GM19455 (cell line): ENCODE results near the gene KRTAP10-4.
"Not testable (repeated sequence)": the region's sequence is repeated elsewhere in the genome, so short reads cannot be mapped to it uniquely, and the experiment has no call there.

Source experiments
- ATAC-seq: cut with Tn5 transposase; IDR thresholded peaks from one replicate; pipeline ENCODE4 v1.9.1; 2021; ENCODE audit not compliant: unreplicated experiment

KRTAP10-4 gene

GRCh38 chr21:44573630-44574456 lies at the start of gene KRTAP10-4:
KRTAP10-4 (plus strand) TSS chr21:44573729; CDS start chr21:44573759, 30 bp downstream.
- ATAC-seq = not testable (repeated sequence)

GRCh38 chr21:44524414-44525371 lies 48.8 kb upstream of the KRTAP10-4 start:
- no peak for ATAC-seq

- no peak for ATAC-seq
These were observed 48.0 kb upstream of the KRTAP10-4 start for GRCh38 chr21:44525391-44526095.

GRCh38 chr21:44526096-44526997 lies 47.2 kb upstream of the KRTAP10-4 start:
- ATAC-seq = no peak

- no peak for ATAC-seq
These were observed 46.2 kb upstream of the KRTAP10-4 start for GRCh38 chr21:44527156-44527982.

GRCh38 chr21:44527983-44528633 lies 45.4 kb upstream of the KRTAP10-4 start:
- no peak for ATAC-seq

GRCh38 chr21:44528634-44528995 lies 44.9 kb upstream of the KRTAP10-4 start:
- no peak for ATAC-seq

GRCh38 chr21:44529011-44529421 lies 44.5 kb upstream of the KRTAP10-4 start:
- no peak for ATAC-seq

- no peak for ATAC-seq
These were observed 43.9 kb upstream of the KRTAP10-4 start for GRCh38 chr21:44529503-44530125.

- no peak for ATAC-seq
These were observed 43.2 kb upstream of the KRTAP10-4 start for GRCh38 chr21:44530221-44530902.

GRCh38 chr21:44530903-44531605 lies 42.5 kb upstream of the KRTAP10-4 start:
- ATAC-seq = no peak

- ATAC-seq = no peak
These were observed 41.6 kb upstream of the KRTAP10-4 start for GRCh38 chr21:44531606-44532564.

- no peak for ATAC-seq
These were observed 40.8 kb upstream of the KRTAP10-4 start for GRCh38 chr21:44532712-44533111.

- ATAC-seq = no peak
These were observed 40.2 kb upstream of the KRTAP10-4 start for GRCh38 chr21:44533121-44533890.
